Measurements from ENCODE around the gene ZNF680. TPM values are rescaled to one million over a fixed set of nuclear protein-coding genes. Genes with fewer than 3 reads are reported as not detected.

The ZNF680 gene
- total RNA-seq, 2 experiments from 2014 or later = 13.0 to 13.5 TPM

DNA sequence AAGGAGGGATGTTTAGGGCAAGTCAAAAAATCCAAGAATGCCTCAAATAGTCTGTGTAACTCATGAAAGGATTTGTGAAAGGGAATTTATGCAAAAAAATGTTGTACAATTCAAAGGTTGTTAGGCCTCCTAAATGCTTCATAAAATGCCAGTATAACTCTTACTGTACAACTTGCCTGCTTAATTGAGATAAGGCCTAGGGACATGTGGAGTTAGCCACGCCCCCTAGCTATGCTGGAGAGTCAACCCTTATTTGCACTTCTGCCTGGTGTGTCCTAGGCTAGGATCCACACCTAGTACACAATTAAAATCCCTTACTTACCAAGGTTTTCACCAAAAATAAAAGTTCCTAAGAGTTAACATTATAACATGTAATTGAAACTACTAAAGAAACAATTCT is 77.2 kb downstream of the ZNF680 start:
- H3K9me3 Mint-ChIP-seq = peaks cover 41% of the 10 kb centered on the region
- no peak overlapping the region for H3K4me3 Mint-ChIP-seq
- intact Hi-C loops (cut with micrococcal nuclease) = no loop called here
- no peak for DNase-seq
- H3K36me3 Mint-ChIP-seq = peaks cover 1% of the 10 kb centered on the region
- H3K27ac Mint-ChIP-seq = no peak overlapping the region
- POLR2A ChIA-PET = no interaction called here
- CTCF ChIA-PET = no interaction called here
- H3K27me3 Mint-ChIP-seq = no peaks in the 10 kb centered on the region
- no peaks in the 10 kb centered on the region for H3K4me1 Mint-ChIP-seq (ENCODE audit: low read depth)

Other genes with a start within 250 kb of the ZNF680 start
- 10 to 100 TPM; 23.6 TPM for gene ZNF736, start 249.1 kb downstream of the ZNF680 start, total RNA-seq
- 10 to 100 TPM; 13.5 to 14.3 TPM for gene ZNF107, start 103.1 kb upstream of the ZNF680 start, total RNA-seq
- 10 to 100 TPM; 10.3 to 10.5 TPM for gene ZNF138, start 231.4 kb upstream of the ZNF680 start, total RNA-seq

Measured in activated CD4-positive, alpha-beta memory T cell treated with anti-CD3 and anti-CD28 coated beads for 36 hours (primary cell).